Measurements from ENCODE around the gene MXD1. TPM values are rescaled to one million over a fixed set of nuclear protein-coding genes. Genes with fewer than 3 reads are reported as not detected.

MXD1 gene
- total RNA-seq, 2 donors from 2014 or later: 3.6 to 4.6 TPM

GRCh38 chr2:69945941-69946340 lies 31.0 kb downstream of the MXD1 start:
- H3K9me3 ChIP-seq: no peaks in the 10 kb centered on the region
- 75 to 80% methylated on average over 8 of the region's 8 CpGs for WGBS, 2 donors
- H3K36me3 ChIP-seq (replicated peaks in 1 of 2; ENCODE audit: insufficient read depth in 1 of 2, low read depth in 2 of 2): no peaks in the 10 kb centered on the region
- intact Hi-C loops (cut with DNase I): no loop called here
- H3K4me3 ChIP-seq: no peak overlapping the region
- H3K27ac ChIP-seq: no peak overlapping the region
- H3K4me1 ChIP-seq: no peaks in the 10 kb centered on the region
- TF ChIP-seq CTCF (IDR thresholded peaks at IDR 0.05) (no peak), POLR2A (IDR thresholded peaks at IDR 0.05) (no peak)
- DNase-seq (no peak), ATAC-seq (no peak)
- no peaks in the 10 kb centered on the region for H3K27me3 ChIP-seq

- Histone ChIP-seq H3K27ac (no peak overlapping the region), H3K36me3 (replicated peaks in 1 of 2; ENCODE audit: insufficient read depth in 1 of 2, low read depth in 2 of 2) (no peaks in the 10 kb centered on the region), H3K4me3 (no peak overlapping the region), H3K4me1 (no peaks in the 10 kb centered on the region), H3K27me3 (no peaks in the 10 kb centered on the region), H3K9me3 (no peaks in the 10 kb centered on the region)
- intact Hi-C loops (cut with DNase I): no loop called here
- no peak for ATAC-seq
- 64 to 71% methylated on average over 13 of the region's 13 CpGs for WGBS, 2 donors
- no peak for DNase-seq
- no peak for TF ChIP-seq CTCF (IDR thresholded peaks at IDR 0.05)
- no peak for TF ChIP-seq POLR2A (IDR thresholded peaks at IDR 0.05)
Observed at GRCh38 chr2:69946351-69947324, 31.7 kb downstream of the MXD1 start.

GRCh38 chr2:69947325-69947931 lies 32.5 kb downstream of the MXD1 start:
- no peak for ATAC-seq
- intact Hi-C loops (cut with DNase I): no loop called here
- Histone ChIP-seq H3K36me3 (replicated peaks in 1 of 2; ENCODE audit: insufficient read depth in 1 of 2, low read depth in 2 of 2) (no peaks in the 10 kb centered on the region), H3K4me3 (no peak overlapping the region), H3K4me1 (no peaks in the 10 kb centered on the region), H3K27me3 (no peaks in the 10 kb centered on the region), H3K27ac (no peak overlapping the region), H3K9me3 (no peaks in the 10 kb centered on the region)
- DNase-seq: no peak
- 79 to 92% methylated on average over 4 of the region's 4 CpGs for WGBS, 2 donors
- TF ChIP-seq CTCF (IDR thresholded peaks at IDR 0.05): no peak
- TF ChIP-seq POLR2A (IDR thresholded peaks at IDR 0.05): no peak

DNA sequence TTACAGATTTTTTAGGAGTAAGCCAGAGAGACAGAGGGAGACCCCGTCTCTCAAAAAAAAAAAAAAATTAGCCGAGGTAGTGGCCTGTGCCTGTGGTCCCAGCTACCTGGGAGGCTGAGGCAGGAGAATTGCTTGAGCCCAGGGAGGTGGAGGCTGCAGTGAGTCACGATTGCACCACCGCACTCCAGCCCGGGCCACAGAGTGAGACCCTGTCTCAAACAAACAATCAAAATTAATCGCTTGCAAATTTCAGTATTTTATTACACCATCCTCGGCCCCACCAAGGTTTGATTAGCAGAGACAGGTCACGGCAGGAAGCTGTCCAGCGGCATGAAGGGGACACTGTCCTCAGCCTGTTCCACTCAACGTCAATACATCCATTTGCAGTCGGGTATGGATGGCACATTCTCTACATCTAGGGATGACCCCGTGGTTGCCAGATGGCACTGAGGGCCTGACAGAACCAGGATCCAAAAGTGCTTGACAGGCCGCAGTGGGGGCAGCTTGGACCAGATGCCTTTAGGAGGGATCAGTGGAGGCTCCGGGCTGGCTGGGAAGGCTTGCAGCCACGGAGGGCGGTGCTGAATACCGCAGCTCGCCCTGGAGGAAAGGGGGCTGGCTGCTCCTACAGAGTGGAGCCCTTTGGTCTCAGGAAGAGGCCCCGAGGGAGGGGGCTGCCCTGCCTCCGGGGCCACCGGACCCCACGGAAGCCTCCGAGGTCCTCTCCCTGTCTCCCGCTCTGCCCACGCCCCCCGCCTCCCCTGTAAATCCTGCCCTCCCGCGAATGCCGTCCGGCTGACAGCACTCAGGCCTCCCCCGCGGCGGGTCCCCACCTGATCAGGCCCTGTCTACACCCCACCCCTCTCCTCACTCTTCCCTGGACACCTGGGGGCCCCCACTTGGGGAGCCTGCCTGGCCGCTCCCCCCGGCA lies 33.4 kb downstream of the MXD1 start:
- ATAC-seq (no peak), DNase-seq (no peak)
- H3K9me3 ChIP-seq: no peaks in the 10 kb centered on the region
- TF ChIP-seq CTCF (IDR thresholded peaks at IDR 0.05): no peak
- TF ChIP-seq POLR2A (IDR thresholded peaks at IDR 0.05): no peak
- H3K36me3 ChIP-seq (replicated peaks in 1 of 2; ENCODE audit: insufficient read depth in 1 of 2, low read depth in 2 of 2): no peaks in the 10 kb centered on the region
- H3K4me1 ChIP-seq: no peaks in the 10 kb centered on the region
- 56 to 72% methylated on average over 16 to 32 of the region's 35 CpGs for WGBS, 2 donors
- H3K27ac ChIP-seq: no peak overlapping the region
- H3K27me3 ChIP-seq: no peaks in the 10 kb centered on the region
- intact Hi-C loops (cut with DNase I): no loop called here
- no peak overlapping the region for H3K4me3 ChIP-seq
